Activated CD8-positive, alpha-beta T cell treated with anti-CD3 and anti-CD28 coated beads, Interleukin-2, amount 10 ng/mL, durations not matched to agents 7 days and 5 days (primary cell): Measurements from ENCODE around the gene UGT8. TPM values are rescaled to one million over a fixed set of nuclear protein-coding genes. Genes with fewer than 3 reads are reported as not detected.

Experiments used
- ATAC-seq: fragments of 150-1000 bp; cut with Tn5 transposase; one replicate; pipeline ENCODE4 v1.10.0; 2021; ENCODE audit warnings: moderate library complexity
- CTCF ChIA-PET: fragments of 350-600 bp; sonication (Branson Sonifier 250); formaldehyde crosslinking; loops from one replicate; lab custom pipeline; 2021; ENCODE audit warnings: antibody characterized with exemption; lab: Charles Lee
- POLR2A ChIA-PET: fragments of 350-600 bp; sonication (Branson Sonifier 250); formaldehyde crosslinking; loops from one replicate; lab custom pipeline; 2021; ENCODE audit warnings: antibody characterized with exemption; lab: Charles Lee
- DNase-seq: peaks from one replicate; pipeline ENCODE4 v3.0.0-alpha.2; 2020
- H3K27ac Mint-ChIP-seq: one replicate; pipeline ENCODE4 v1.8.0; 2021; ENCODE audit warnings: mild to moderate bottlenecking, mixed read lengths
- H3K27me3 Mint-ChIP-seq: one replicate; pipeline ENCODE4 v1.8.0; 2021; ENCODE audit warnings: low read depth, mixed read lengths
- H3K36me3 Mint-ChIP-seq: one replicate; pipeline ENCODE4 v1.8.0; 2021; ENCODE audit warnings: low read depth, mixed read lengths
- H3K4me1 Mint-ChIP-seq: one replicate; pipeline ENCODE4 v1.8.0; 2021; ENCODE audit warnings: low read depth, mixed read lengths
- H3K4me3 Mint-ChIP-seq: one replicate; pipeline ENCODE4 v1.8.0; 2021; ENCODE audit warnings: mild to moderate bottlenecking, mixed read lengths
- H3K9me3 Mint-ChIP-seq: one replicate; pipeline ENCODE4 v1.8.0; 2022; ENCODE audit warnings: mixed read lengths; ENCODE audit not compliant: insufficient read depth
- microRNA-seq: library from miRNA; unstranded; fragments of <30 nt; microRNA quantifications from one replicate; pipeline ENCODE4 v1.2.0, GENCODE V29; 2022
- total RNA-seq, 2 experiments: library from RNA; stranded (reverse); gene quantifications; one replicate each; pipeline ENCODE4 v1.2.3, GENCODE V29; 2021

UGT8 gene
- total RNA-seq, 2 experiments from 2014 or later: not detected

DNA sequence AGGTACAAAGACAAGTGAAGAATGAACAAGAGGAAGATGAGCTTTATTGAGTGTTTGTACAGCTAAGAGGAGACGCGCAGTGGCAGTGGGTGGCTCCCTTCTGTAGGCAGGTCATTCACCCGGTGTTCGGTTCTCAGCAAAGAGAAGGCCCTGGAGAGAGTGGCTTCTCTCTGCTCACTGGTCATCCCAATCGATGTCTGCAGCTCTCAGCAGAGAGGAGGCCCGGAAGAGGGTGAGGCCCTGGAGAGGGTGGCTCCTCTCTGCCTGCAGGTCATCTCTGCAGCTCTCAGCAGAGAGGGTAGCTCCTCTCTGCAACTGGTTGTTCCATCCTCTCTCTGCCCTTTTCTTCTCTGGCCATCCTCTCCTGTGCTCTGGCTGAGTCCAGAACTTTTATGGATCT is 126.5 kb downstream of the UGT8 start:
- POLR2A ChIA-PET: no interaction called here
- Mint-ChIP-seq H3K27ac (no peak overlapping the region), H3K4me3 (no peak overlapping the region), H3K36me3 (no peaks in the 10 kb centered on the region), H3K9me3 (no peaks in the 10 kb centered on the region), H3K4me1 (no peaks in the 10 kb centered on the region), H3K27me3 (no peaks in the 10 kb centered on the region)
- CTCF ChIA-PET: no interaction called here
- ATAC-seq (no peak), DNase-seq (no peak)

GRCh38 chr4:114727461-114727860 is 128.9 kb downstream of the UGT8 start:
- no peaks in the 10 kb centered on the region for H3K36me3 Mint-ChIP-seq
- ChIA-PET CTCF (no interaction called here), POLR2A (no interaction called here)
- H3K4me3 Mint-ChIP-seq: no peak overlapping the region
- no peak for DNase-seq
- no peaks in the 10 kb centered on the region for H3K9me3 Mint-ChIP-seq
- H3K27me3 Mint-ChIP-seq: no peaks in the 10 kb centered on the region
- no peaks in the 10 kb centered on the region for H3K4me1 Mint-ChIP-seq
- no peak overlapping the region for H3K27ac Mint-ChIP-seq
- ATAC-seq: no peak

Small RNA genes lying within 50 kb of the gene (microRNA-seq; reads per million reads assigned to microRNA genes)
- gene MIR577: not detected
